ENCODE results near the gene DDC. TPM values are rescaled to one million over a fixed set of nuclear protein-coding genes. Genes with fewer than 3 reads are reported as not detected.

DDC gene
- total RNA-seq, result not detected in 3 replicates
- long read RNA-seq, result 0 reads

GRCh38 chr7:50564640-50565558, at the start of gene DDC:
Gene DDC, minus strand, starts transcription at chr7:50565405. Its CDS starts 21,320 bp downstream, at chr7:50544085.
- H3K27me3 Mint-ChIP-seq (ENCODE audit: low read depth), result peaks cover 49% of the 10 kb centered on the region
- H3K4me1 Mint-ChIP-seq (ENCODE audit: low read depth), result no peaks in the 10 kb centered on the region
- H3K9me3 Mint-ChIP-seq (ENCODE audit: low read depth), result no peaks in the 10 kb centered on the region
- DNase-seq (ENCODE audit: low spot score), result no peak
- H3K4me3 Mint-ChIP-seq (ENCODE audit: unreplicated experiment), result no peak within 1 kb of the TSS
- TF ChIP-seq CTCF (IDR thresholded peaks at IDR 0.05), result no peak
- no peaks in the 10 kb centered on the region for H3K36me3 Mint-ChIP-seq (ENCODE audit: low read depth)
- no peak within 1 kb of the TSS for H3K27ac Mint-ChIP-seq (ENCODE audit: unreplicated experiment)

GRCh38 chr7:50613473-50613872, 48.3 kb upstream of the DDC start:
- H3K36me3 Mint-ChIP-seq (ENCODE audit: low read depth), result peaks cover 38% of the 10 kb centered on the region
- DNase-seq (ENCODE audit: low spot score), result no peak
- H3K27me3 Mint-ChIP-seq (ENCODE audit: low read depth), result no peaks in the 10 kb centered on the region
- H3K4me1 Mint-ChIP-seq (ENCODE audit: low read depth), result no peaks in the 10 kb centered on the region
- H3K4me3 Mint-ChIP-seq (ENCODE audit: unreplicated experiment), result no peak overlapping the region
- no peaks in the 10 kb centered on the region for H3K9me3 Mint-ChIP-seq (ENCODE audit: low read depth)
- no peak for TF ChIP-seq CTCF (IDR thresholded peaks at IDR 0.05)
- H3K27ac Mint-ChIP-seq (ENCODE audit: unreplicated experiment), result no peak overlapping the region

DNA sequence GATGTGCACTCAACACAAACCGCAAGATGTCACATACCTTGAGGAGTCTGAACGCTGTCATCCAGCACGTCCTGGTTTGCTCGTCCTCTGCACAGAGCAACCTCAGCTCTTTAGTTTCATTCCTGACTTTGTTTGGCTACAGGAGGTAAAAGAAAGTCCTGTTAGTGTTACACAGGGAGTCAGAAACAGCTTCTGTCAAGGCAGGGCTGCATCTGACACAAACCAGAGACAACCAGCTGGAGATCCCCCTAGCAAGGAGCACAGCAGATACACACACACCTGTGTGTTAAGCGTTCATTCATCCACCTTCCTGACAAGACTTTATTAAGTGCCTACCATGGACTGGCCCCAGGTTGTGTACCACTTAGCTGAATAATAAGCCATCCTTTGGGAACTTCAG, 47.5 kb upstream of the DDC start:
- Mint-ChIP-seq H3K9me3 (ENCODE audit: low read depth) (no peaks in the 10 kb centered on the region), H3K27ac (ENCODE audit: unreplicated experiment) (no peak overlapping the region), H3K27me3 (ENCODE audit: low read depth) (no peaks in the 10 kb centered on the region), H3K4me1 (ENCODE audit: low read depth) (no peaks in the 10 kb centered on the region), H3K36me3 (ENCODE audit: low read depth) (peaks cover 43% of the 10 kb centered on the region), H3K4me3 (ENCODE audit: unreplicated experiment) (no peak overlapping the region)
- no peak for TF ChIP-seq CTCF (IDR thresholded peaks at IDR 0.05)
- no peak for DNase-seq (ENCODE audit: low spot score)

GRCh38 chr7:50610521-50611277, 45.5 kb upstream of the DDC start:
- Mint-ChIP-seq H3K4me1 (ENCODE audit: low read depth) (no peaks in the 10 kb centered on the region), H3K9me3 (ENCODE audit: low read depth) (no peaks in the 10 kb centered on the region), H3K36me3 (ENCODE audit: low read depth) (peaks cover 42% of the 10 kb centered on the region), H3K27ac (ENCODE audit: unreplicated experiment) (no peak overlapping the region), H3K4me3 (ENCODE audit: unreplicated experiment) (no peak overlapping the region), H3K27me3 (ENCODE audit: low read depth) (no peaks in the 10 kb centered on the region)
- DNase-seq (ENCODE audit: low spot score), result no peak
- TF ChIP-seq CTCF (IDR thresholded peaks at IDR 0.05), result no peak

DNA sequence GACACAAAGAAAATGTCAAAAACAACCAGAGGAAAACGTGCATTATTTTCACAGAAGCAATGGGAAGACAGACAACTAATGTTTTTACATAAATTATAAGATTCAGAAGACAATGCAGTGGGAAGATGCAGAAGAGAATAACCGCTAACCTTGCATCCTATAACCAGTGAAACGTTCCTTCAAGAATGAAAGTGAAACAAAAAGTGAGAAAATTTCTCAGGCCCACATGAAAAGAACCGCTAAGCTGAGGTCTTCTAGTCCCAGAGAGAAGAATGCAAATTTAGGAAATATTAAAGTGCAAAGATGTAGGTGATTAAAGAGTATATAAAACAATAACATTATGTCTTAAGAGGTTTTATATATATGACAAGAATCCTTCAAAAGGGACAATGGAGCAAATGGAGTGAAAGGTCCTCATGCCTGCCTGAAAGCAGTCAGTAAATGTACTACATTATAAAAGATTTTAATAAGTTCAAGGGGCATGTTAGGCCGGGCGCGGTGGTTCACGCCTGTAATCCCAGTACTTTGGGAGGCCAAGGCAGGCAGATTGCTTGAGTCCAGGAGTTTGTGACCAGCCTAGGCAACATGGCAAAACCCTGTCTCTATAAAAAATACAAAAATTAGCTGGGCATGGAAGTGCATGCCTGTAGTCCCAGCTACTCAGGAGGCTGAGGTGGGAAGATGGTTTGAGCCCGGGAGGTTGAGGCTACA, 43.1 kb upstream of the DDC start:
- Mint-ChIP-seq H3K9me3 (ENCODE audit: low read depth) (no peaks in the 10 kb centered on the region), H3K36me3 (ENCODE audit: low read depth) (peaks cover 38% of the 10 kb centered on the region), H3K27ac (ENCODE audit: unreplicated experiment) (no peak overlapping the region)

More for the DNA sequence above, 43.1 kb upstream of the DDC start:
- DNase-seq (ENCODE audit: low spot score), result no peak
- Mint-ChIP-seq H3K4me3 (ENCODE audit: unreplicated experiment) (no peak overlapping the region), H3K27me3 (ENCODE audit: low read depth) (no peaks in the 10 kb centered on the region), H3K4me1 (ENCODE audit: low read depth) (no peaks in the 10 kb centered on the region)
- TF ChIP-seq CTCF (IDR thresholded peaks at IDR 0.05), result no peak
